SK-N-SH (cell line): ENCODE measurements around the gene UBAP1L. TPM values are rescaled to one million over a fixed set of nuclear protein-coding genes. Genes with fewer than 3 reads are reported as not detected.

Experiments
- CTCF ChIA-PET: fragments of 300-600, 350-600 bp; formaldehyde crosslinking; extraction: SDS; loops from one replicate; lab custom pipeline; 2021; lab: Yijun Ruan, JAX
- POLR2A ChIA-PET: fragments of 350-600 bp; sonication (Branson Sonifier 250); formaldehyde crosslinking; extraction: SDS; loops from one replicate; lab custom pipeline; 2020; ENCODE audit warnings: antibody characterized with exemption, inconsistent platforms; lab: Yijun Ruan, JAX
- DNase-seq: peaks from one replicate; pipeline ENCODE4 v3.0.0; 2012
- H2AFZ ChIP-seq: fragments of 200-600 bp; sonication (generic); 2 replicates; pipeline ENCODE4 v1.8.1; 2016; ENCODE audit warnings: antibody characterized with exemption, mild to moderate bottlenecking, low read depth
- H3F3A ChIP-seq: fragments of 200-600 bp; sonication (generic); replicated peaks from 2 replicates; pipeline ENCODE3; 2016; ENCODE audit warnings: antibody characterized with exemption, mild to moderate bottlenecking; ENCODE audit not compliant: insufficient read depth
- H3K27ac ChIP-seq, 2 experiments: fragments of 200-500 bp in 1 of 2; fragments of 200-600 bp in 1 of 2; sonication (Bioruptor generic) in 1 of 2; sonication (generic), shearing (Covaris generic) in 1 of 2; 2 replicates each; pipeline versions ENCODE4 v1.5.1 to v1.6.1; 2014 to 2016; ENCODE audit warnings: low read depth in 2 of 2, inconsistent platforms in 1 of 2, low read length in 1 of 2, mild to moderate bottlenecking in 1 of 2, mixed read lengths in 1 of 2
- H3K27me3 ChIP-seq: fragments of 200-600 bp; sonication (generic), shearing (Covaris generic); 2 replicates; pipeline ENCODE4 v1.6.1; 2016; ENCODE audit warnings: mixed run types; ENCODE audit not compliant: insufficient read depth
- H3K36me3 ChIP-seq, 2 experiments: fragments of 200-500 bp in 1 of 2; fragments of 200-600 bp in 1 of 2; sonication (Bioruptor generic) in 1 of 2; sonication (generic) in 1 of 2; replicated peaks in 1 of 2; 2 replicates each; pipeline versions ENCODE3 to v1.5.1; 2014 to 2016; ENCODE audit warnings: low read length in 1 of 2, mild to moderate bottlenecking in 1 of 2; ENCODE audit not compliant: insufficient read depth in 2 of 2, control insufficient read depth in 1 of 2
- H3K4me1 ChIP-seq, 2 experiments: fragments of 200-500 bp in 1 of 2; fragments of 200-600 bp in 1 of 2; sonication (Bioruptor generic) in 1 of 2; sonication (generic), shearing (Covaris generic) in 1 of 2; 2 replicates each; pipeline versions ENCODE4 v1.5.1 to v1.6.1; 2014 to 2016; ENCODE audit warnings: low read depth in 1 of 2, low read length in 1 of 2, mixed run types in 1 of 2; ENCODE audit not compliant: insufficient read depth in 2 of 2, control insufficient read depth in 1 of 2
- H3K4me2 ChIP-seq: fragments of 200-600 bp; sonication (generic), shearing (Covaris generic); 2 replicates; pipeline ENCODE4 v1.6.1; 2017; ENCODE audit warnings: mixed run types
- H3K4me3 ChIP-seq, 2 experiments: fragments of 200-500 bp in 1 of 2; fragments of 200-600 bp in 1 of 2; sonication (Bioruptor generic) in 1 of 2; sonication (generic), shearing (Covaris generic) in 1 of 2; 2 replicates each; pipeline versions ENCODE4 v1.5.1 to v1.8.1; 2014 to 2016; ENCODE audit warnings: low read depth in 2 of 2, inconsistent platforms in 1 of 2, low read length in 1 of 2, mild to moderate bottlenecking in 1 of 2, mixed read lengths in 1 of 2, moderate library complexity in 1 of 2
- H3K79me2 ChIP-seq: fragments of 200-600 bp; sonication (generic); 2 replicates; pipeline ENCODE4 v1.8.1; 2017; ENCODE audit warnings: mild to moderate bottlenecking; ENCODE audit not compliant: insufficient read depth
- H3K9ac ChIP-seq: fragments of 200-600 bp; sonication (generic); 2 replicates; pipeline ENCODE4 v1.6.1; 2017; ENCODE audit warnings: mixed run types
- H3K9me2 ChIP-seq: fragments of 200-600 bp; sonication (generic); 2 replicates; pipeline ENCODE4 v1.6.1; 2017; ENCODE audit warnings: mixed run types
- H3K9me3 ChIP-seq: fragments of 200-600 bp; sonication (generic); 2 replicates; pipeline ENCODE4 v1.6.1; 2017; ENCODE audit warnings: mixed run types, mild to moderate bottlenecking, moderate library complexity
- H4K20me1 ChIP-seq: fragments of 200-600 bp; sonication (generic); 2 replicates; pipeline ENCODE4 v1.6.1; 2017; ENCODE audit warnings: mild to moderate bottlenecking, mixed run types; ENCODE audit not compliant: insufficient read depth
- CHD2 ChIP-seq: fragments of 150-350 bp; IDR thresholded peaks from 2 replicates; pipeline ENCODE4 v1.6.1; 2018; ENCODE audit warnings: low read length; ENCODE audit not compliant: partially characterized antibody
- EP300 ChIP-seq, 2 experiments: IDR thresholded peaks; 2 replicates each; pipeline versions ENCODE4 v1.4.0 to v1.6.1; 2012; ENCODE audit warnings: borderline replicate concordance in 1 of 2, low read depth in 1 of 2, low read length in 1 of 2
- EZH2phosphoT487 ChIP-seq: fragments of 200-600 bp; sonication (generic); IDR thresholded peaks from 2 replicates; pipeline ENCODE4 v1.6.1; 2017; ENCODE audit warnings: low read depth, mixed run types, mild to moderate bottlenecking, antibody characterized with exemption, moderate library complexity, borderline replicate concordance
- FOXJ3 ChIP-seq: sonication (generic); formaldehyde crosslinking; IDR thresholded peaks from 2 replicates; pipeline ENCODE4 v1.5.1; 2020; ENCODE audit warnings: mild to moderate bottlenecking, missing genetic modification reagents
- FOXM1 ChIP-seq: IDR thresholded peaks from 2 replicates; pipeline ENCODE4 v1.4.0; 2012; ENCODE audit warnings: low read depth, mild to moderate bottlenecking
- GABPA ChIP-seq: IDR thresholded peaks from 2 replicates; pipeline ENCODE4 v1.4.0; 2012; ENCODE audit warnings: low read depth, mild to moderate bottlenecking
- IRF3 ChIP-seq: fragments of 150-350 bp; IDR thresholded peaks from 2 replicates; pipeline ENCODE4 v1.6.1; 2016; ENCODE audit warnings: mild to moderate bottlenecking, low read depth, low read length
- MAX ChIP-seq: IDR thresholded peaks from 2 replicates; pipeline ENCODE4 v1.4.0; 2012; ENCODE audit warnings: low read depth
- MEF2A ChIP-seq: IDR thresholded peaks from 2 replicates; pipeline ENCODE4 v1.4.0; 2012; ENCODE audit warnings: low read depth, borderline replicate concordance
- MXI1 ChIP-seq: IDR thresholded peaks from 2 replicates; pipeline ENCODE4 v1.6.1; 2012; ENCODE audit warnings: mild to moderate bottlenecking, low read depth, low read length, improper control_type of control experiment
- NRF1 ChIP-seq: IDR thresholded peaks from 2 replicates; pipeline ENCODE4 v1.6.1; 2012; ENCODE audit warnings: low read depth, mild to moderate bottlenecking, low read length
- REST ChIP-seq: IDR thresholded peaks from 2 replicates; pipeline ENCODE4 v1.6.1; 2012; ENCODE audit warnings: mild to moderate bottlenecking, low read depth, low read length, moderate library complexity
- TAF1 ChIP-seq: IDR thresholded peaks from 2 replicates; pipeline ENCODE4 v1.6.1; 2012; ENCODE audit warnings: low read depth, mild to moderate bottlenecking, low read length, moderate library complexity, borderline replicate concordance
- TCF12 ChIP-seq: IDR thresholded peaks from 2 replicates; pipeline ENCODE4 v1.4.0; 2012
- TEAD4 ChIP-seq: IDR thresholded peaks from 2 replicates; pipeline ENCODE4 v1.4.0; 2012; ENCODE audit warnings: mild to moderate bottlenecking, borderline replicate concordance; ENCODE audit not compliant: insufficient read depth
- USF1 ChIP-seq: IDR thresholded peaks from 2 replicates; pipeline ENCODE4 v1.4.0; 2012; ENCODE audit warnings: low read depth, borderline replicate concordance
- USF2 ChIP-seq: fragments of 150-350 bp; IDR thresholded peaks from 2 replicates; pipeline ENCODE4 v1.6.1; 2017; ENCODE audit warnings: antibody characterized with exemption, low read length, low read depth, borderline replicate concordance
- YY1 ChIP-seq: IDR thresholded peaks from 2 replicates; pipeline ENCODE4 v1.4.0; 2012; ENCODE audit warnings: low read depth, mild to moderate bottlenecking
- ZBTB33 ChIP-seq: IDR thresholded peaks from 2 replicates; pipeline ENCODE4 v1.4.0; 2012; ENCODE audit warnings: low read depth, borderline replicate concordance
- WGBS: methylation state at CpG from one replicate; pipeline ENCODE4 v1.1.6; 2017; ENCODE audit warnings: low lambda C conversion rate; 5-methylcytosine and 5-hydroxymethylcytosine counted together
- polyA plus RNA-seq, 3 experiments: library from polyadenylated mRNA; depleted of rRNA; stranded (reverse); fragments of >200 nt; gene quantifications; 2 replicates each; pipeline ENCODE4 v1.2.3, GENCODE V29; 2012

The UBAP1L gene
- polyA plus RNA-seq, 1 of the 3 experiments (the other 2 are of a cell fraction), result 1.8 TPM

GRCh38 chr15:65062726-65063125, 52.3 kb downstream of the UBAP1L start:
- CTCF ChIA-PET, result interaction anchor here (1.1 to 9.5 kb wide), 4 partner anchors 9 to 39 kb away, joined by 3 to 88 read pairs (median 8); no protein-coding TSS in a partner anchor
- TF ChIP-seq FOXJ3 (CRISPR knock-in tag), result no peak
- no peak for TF ChIP-seq IRF3
- TF ChIP-seq EP300 (IDR thresholded peaks at IDR 0.05; ENCODE audit: borderline replicate concordance in 1 of 2, low read depth in 1 of 2, low read length in 1 of 2), result no peak
- no peak for TF ChIP-seq TEAD4
- TF ChIP-seq CHD2, result no peak
- TF ChIP-seq ZBTB33, result no peak
- TF ChIP-seq TCF12, result no peak
- no peak for TF ChIP-seq TAF1
- no peak for TF ChIP-seq REST
- TF ChIP-seq EZH2phosphoT487, result no peak
- TF ChIP-seq FOXM1, result no peak
- no peak for TF ChIP-seq GABPA
- TF ChIP-seq USF2, result no peak
- TF ChIP-seq YY1, result no peak
- no peak for TF ChIP-seq NRF1
- no peak for TF ChIP-seq USF1
- no peak for TF ChIP-seq MAX
- TF ChIP-seq MXI1, result no peak
- no peak for TF ChIP-seq MEF2A
- 66% methylated on average over 3 of the region's 5 CpGs for WGBS

More at GRCh38 chr15:65062726-65063125, 52.3 kb downstream of the UBAP1L start:
- Histone ChIP-seq H3K9me2 (no peaks in the 10 kb centered on the region), H3K9ac (no peak overlapping the region), H3K4me1 (no peaks in the 10 kb centered on the region; a peak in 1 of 4 replicates), H2AFZ (no peak overlapping the region), H3F3A (peaks cover 4% of the 10 kb centered on the region), H3K27me3 (peaks cover 9% of the 10 kb centered on the region; the same call in 1 of the 2 replicates), H3K79me2 (no peaks in the 10 kb centered on the region), H3K27ac (no peak overlapping the region), H3K4me3 (no peak overlapping the region), H3K9me3 (no peaks in the 10 kb centered on the region), H3K36me3 (no peaks in the 10 kb centered on the region), H3K4me2 (no peak overlapping the region), H4K20me1 (no peaks in the 10 kb centered on the region)
- no peak for DNase-seq
- POLR2A ChIA-PET, result no interaction called here
